Neural progenitor cell (in vitro differentiated cells): ENCODE results near the gene SLC17A7. TPM values are rescaled to one million over a fixed set of nuclear protein-coding genes. Genes with fewer than 3 reads are reported as not detected.
A peak's percentile ranks its signal among the peaks of the same experiment; 100 is the strongest.

Experiments
- DNase-seq: peaks from one replicate; pipeline ENCODE4 v3.0.0-alpha.2; 2016; ENCODE audit warnings: low spot score
- H2AFZ ChIP-seq: fragments of 200-600 bp; sonication (generic); replicated peaks from 2 replicates; pipeline ENCODE4 v1.6.1; 2016; ENCODE audit warnings: antibody characterized with exemption
- H3F3A ChIP-seq: fragments of 200-600 bp; sonication (generic); 2 replicates; pipeline ENCODE4 v1.6.1; 2016; ENCODE audit warnings: antibody characterized with exemption, low read depth
- H3K27ac ChIP-seq: fragments of 200-600 bp; sonication (generic); 2 replicates; pipeline ENCODE4 v1.5.1; 2016; ENCODE audit warnings: mild to moderate bottlenecking
- H3K27me3 ChIP-seq: fragments of 200-600 bp; sonication (generic); 2 replicates; pipeline ENCODE4 v1.6.1; 2016; ENCODE audit warnings: mild to moderate bottlenecking, moderate library complexity
- H3K36me3 ChIP-seq: fragments of 200-600 bp; sonication (generic); 2 replicates; pipeline ENCODE4 v1.5.1; 2016
- H3K4me1 ChIP-seq: fragments of 200-600 bp; sonication (generic); 2 replicates; pipeline ENCODE4 v1.6.1; 2016; ENCODE audit warnings: mixed run types
- H3K4me2 ChIP-seq: fragments of 200-600 bp; sonication (generic); 2 replicates; pipeline ENCODE4 v1.6.1; 2016
- H3K4me3 ChIP-seq: fragments of 200-600 bp; sonication (generic); 2 replicates; pipeline ENCODE4 v1.5.1; 2016
- H3K79me2 ChIP-seq: fragments of 200-600 bp; sonication (generic); 2 replicates; pipeline ENCODE4 v1.6.1; 2016; ENCODE audit warnings: low read depth
- H3K9ac ChIP-seq: fragments of 200-600 bp; sonication (generic); 2 replicates; pipeline ENCODE4 v1.6.1; 2016
- H3K9me3 ChIP-seq: fragments of 200-600 bp; sonication (generic); 2 replicates; pipeline ENCODE4 v1.5.1; 2016; ENCODE audit warnings: low read depth
- H4K20me1 ChIP-seq: fragments of 200-600 bp; sonication (generic); 2 replicates; pipeline ENCODE4 v1.6.1; 2016; ENCODE audit warnings: low read depth
- H3K27ac Mint-ChIP-seq: 3 replicates; pipeline ENCODE4 v1.8.0; 2021; ENCODE audit warnings: mixed read lengths
- H3K27me3 Mint-ChIP-seq: 2 replicates; pipeline ENCODE4 v1.8.0; 2022; ENCODE audit warnings: low read depth, mild to moderate bottlenecking, inconsistent platforms, moderate library complexity, mixed read lengths; ENCODE audit not compliant: insufficient read depth
- H3K36me3 Mint-ChIP-seq: 3 replicates; pipeline ENCODE4 v1.8.0; 2021; ENCODE audit warnings: mixed read lengths
- H3K4me1 Mint-ChIP-seq: 3 replicates; pipeline ENCODE4 v1.8.0; 2021; ENCODE audit warnings: mixed read lengths
- H3K4me3 Mint-ChIP-seq: 3 replicates; pipeline ENCODE4 v1.8.0; 2021; ENCODE audit warnings: mild to moderate bottlenecking, moderate library complexity, mixed read lengths
- H3K9me3 Mint-ChIP-seq: 3 replicates; pipeline ENCODE4 v1.8.0; 2020; ENCODE audit warnings: mixed read lengths
- EZH2 ChIP-seq: fragments of 200-600 bp; sonication (generic); IDR thresholded peaks from 2 replicates; pipeline ENCODE4 v1.6.1; 2017; ENCODE audit warnings: antibody characterized with exemption, mild to moderate bottlenecking, moderate library complexity
- EZH2phosphoT487 ChIP-seq: fragments of 200-600 bp; sonication (generic); IDR thresholded peaks from 2 replicates; pipeline ENCODE4 v1.6.1; 2017; ENCODE audit warnings: antibody characterized with exemption
- total RNA-seq: library from RNA; depleted of rRNA; stranded (reverse); fragments of >200 nt; gene quantifications from 2 replicates; pipeline ENCODE4 v1.2.3, GENCODE V29; 2015; ENCODE audit warnings: low replicate concordance
- TF ChIP-seq, protein P1 (sequence below): fragments of 200-600 bp; sonication (generic); IDR thresholded peaks from 2 replicates; pipeline ENCODE4 v1.5.1; 2017; ENCODE audit warnings: antibody characterized with exemption, mild to moderate bottlenecking

The SLC17A7 gene
- total RNA-seq, 1 donor from 2014 or later, result 1.4 TPM

DNA sequence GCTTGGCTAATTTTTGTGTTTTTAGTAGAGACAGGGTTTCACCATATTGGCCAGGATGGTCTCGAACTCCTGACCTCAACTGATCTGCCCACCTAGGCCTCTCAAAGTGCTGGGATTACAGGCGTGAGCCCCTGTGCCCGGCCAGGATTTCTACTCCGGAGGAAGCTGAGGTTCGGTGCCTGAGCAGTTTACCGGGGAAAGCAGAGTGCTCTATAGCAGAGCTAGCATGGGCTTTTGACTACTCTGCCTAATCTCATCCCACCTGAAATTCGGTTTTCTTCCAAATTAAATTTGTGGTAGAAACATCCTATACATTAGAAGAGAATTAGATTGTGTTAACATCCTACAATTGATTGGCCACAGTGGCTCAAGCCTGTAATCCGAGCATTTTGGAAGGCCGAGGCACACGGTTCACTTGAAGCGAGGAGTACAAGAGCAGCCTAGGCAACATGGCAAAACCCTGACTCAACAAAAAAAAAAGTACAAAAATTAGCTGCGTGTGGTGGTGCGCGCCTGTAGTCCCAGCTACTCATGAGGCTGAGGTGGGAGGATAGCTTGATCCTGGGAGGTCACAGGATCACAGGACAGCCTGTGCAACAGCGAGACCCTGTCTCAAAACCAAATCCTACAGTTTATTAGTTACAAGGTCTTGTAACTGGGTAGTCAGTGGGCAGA is 47.7 kb upstream of the SLC17A7 start:
- TF ChIP-seq, protein P1, sequence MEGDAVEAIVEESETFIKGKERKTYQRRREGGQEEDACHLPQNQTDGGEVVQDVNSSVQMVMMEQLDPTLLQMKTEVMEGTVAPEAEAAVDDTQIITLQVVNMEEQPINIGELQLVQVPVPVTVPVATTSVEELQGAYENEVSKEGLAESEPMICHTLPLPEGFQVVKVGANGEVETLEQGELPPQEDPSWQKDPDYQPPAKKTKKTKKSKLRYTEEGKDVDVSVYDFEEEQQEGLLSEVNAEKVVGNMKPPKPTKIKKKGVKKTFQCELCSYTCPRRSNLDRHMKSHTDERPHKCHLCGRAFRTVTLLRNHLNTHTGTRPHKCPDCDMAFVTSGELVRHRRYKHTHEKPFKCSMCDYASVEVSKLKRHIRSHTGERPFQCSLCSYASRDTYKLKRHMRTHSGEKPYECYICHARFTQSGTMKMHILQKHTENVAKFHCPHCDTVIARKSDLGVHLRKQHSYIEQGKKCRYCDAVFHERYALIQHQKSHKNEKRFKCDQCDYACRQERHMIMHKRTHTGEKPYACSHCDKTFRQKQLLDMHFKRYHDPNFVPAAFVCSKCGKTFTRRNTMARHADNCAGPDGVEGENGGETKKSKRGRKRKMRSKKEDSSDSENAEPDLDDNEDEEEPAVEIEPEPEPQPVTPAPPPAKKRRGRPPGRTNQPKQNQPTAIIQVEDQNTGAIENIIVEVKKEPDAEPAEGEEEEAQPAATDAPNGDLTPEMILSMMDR, result no peak
- peak overlapping the region; percentile 99 for H3K4me2 ChIP-seq
- peaks cover 9% of the 10 kb centered on the region for H3K4me1 ChIP-seq
- H3K27ac ChIP-seq, result peak overlapping the region; percentile 87
- DNase-seq, result peak; percentile 16
- peak overlapping the region; percentile 97 for H3K4me3 ChIP-seq
- Mint-ChIP-seq H3K36me3 (peaks cover 33% of the 10 kb centered on the region), H3K27me3 (peaks cover 9% of the 10 kb centered on the region), H3K27ac (peak overlapping the region; percentile 98), H3K4me1 (peaks cover 26% of the 10 kb centered on the region), H3K9me3 (no peaks in the 10 kb centered on the region), H3K4me3 (peak overlapping the region; percentile 98)
- no peaks in the 10 kb centered on the region for H3K9me3 ChIP-seq
- H4K20me1 ChIP-seq, result peaks cover 42% of the 10 kb centered on the region
- peaks cover 37% of the 10 kb centered on the region for H3K79me2 ChIP-seq
- H3K9ac ChIP-seq, result peak overlapping the region; percentile 99
- H3F3A ChIP-seq, result peaks cover 71% of the 10 kb centered on the region
- no peak overlapping the region for H2AFZ ChIP-seq
- peaks cover 4% of the 10 kb centered on the region for H3K36me3 ChIP-seq
- H3K27me3 ChIP-seq, result no peaks in the 10 kb centered on the region

DNA sequence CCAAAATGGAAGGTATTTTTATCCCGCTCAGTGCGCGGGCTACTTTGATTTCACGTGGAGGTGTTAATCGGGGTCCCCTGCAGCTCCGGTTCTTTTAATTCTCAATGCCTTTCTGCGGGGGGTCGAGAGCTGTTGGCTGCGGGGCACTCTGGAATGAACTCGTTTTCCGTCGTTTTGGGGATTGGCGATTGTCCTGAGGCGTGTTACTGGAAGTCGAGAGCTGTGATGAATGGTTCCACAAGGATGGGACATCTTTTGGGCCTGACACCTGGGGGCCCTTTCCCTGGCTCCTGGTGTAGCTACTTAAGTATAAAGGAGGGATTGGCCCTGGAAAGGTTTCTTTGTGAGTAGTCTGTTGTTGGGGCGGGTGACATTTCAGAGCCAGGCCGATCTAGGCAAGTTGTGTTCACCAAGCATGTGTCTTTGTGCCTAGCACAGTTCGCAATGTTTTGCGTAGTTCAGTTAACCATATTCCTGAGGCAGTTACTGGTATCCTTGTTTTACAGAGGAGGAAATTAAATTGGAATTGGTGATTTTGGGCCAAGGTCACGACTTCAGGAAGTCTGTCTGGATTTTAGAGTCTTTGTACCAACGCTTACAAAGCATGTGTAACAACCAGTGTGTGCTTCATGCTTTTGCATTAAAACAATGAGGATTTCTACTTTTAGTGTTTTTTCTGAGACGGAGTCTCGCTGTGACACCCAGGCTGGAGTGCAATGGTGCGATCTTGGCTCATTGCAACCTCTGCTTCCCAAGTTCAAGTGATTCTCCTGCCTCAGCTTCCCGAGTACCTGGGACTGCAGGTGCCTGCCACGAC is 46.9 kb upstream of the SLC17A7 start:
- peaks cover 42% of the 10 kb centered on the region for H4K20me1 ChIP-seq
- H3K9me3 ChIP-seq, result no peaks in the 10 kb centered on the region
- no peaks in the 10 kb centered on the region for H3K27me3 ChIP-seq
- Mint-ChIP-seq H3K9me3 (no peaks in the 10 kb centered on the region), H3K4me1 (peaks cover 26% of the 10 kb centered on the region), H3K4me3 (peak overlapping the region; percentile 98), H3K27me3 (peaks cover 9% of the 10 kb centered on the region), H3K36me3 (peaks cover 33% of the 10 kb centered on the region), H3K27ac (peak overlapping the region; percentile 98)
- H3K79me2 ChIP-seq, result peaks cover 37% of the 10 kb centered on the region
- peak; percentile 85 for DNase-seq
- H3F3A ChIP-seq, result peaks cover 64% of the 10 kb centered on the region
- H3K27ac ChIP-seq, result peak overlapping the region; percentile 87
- no peak overlapping the region for H2AFZ ChIP-seq
- no peak for TF ChIP-seq EZH2
- TF ChIP-seq, protein P1, result no peak
- H3K4me1 ChIP-seq, result peaks cover 9% of the 10 kb centered on the region
- H3K4me2 ChIP-seq, result peak overlapping the region; percentile 99
- peaks cover 4% of the 10 kb centered on the region for H3K36me3 ChIP-seq
- H3K9ac ChIP-seq, result peak overlapping the region; percentile 99
- H3K4me3 ChIP-seq, result peak overlapping the region; percentile 97

DNA sequence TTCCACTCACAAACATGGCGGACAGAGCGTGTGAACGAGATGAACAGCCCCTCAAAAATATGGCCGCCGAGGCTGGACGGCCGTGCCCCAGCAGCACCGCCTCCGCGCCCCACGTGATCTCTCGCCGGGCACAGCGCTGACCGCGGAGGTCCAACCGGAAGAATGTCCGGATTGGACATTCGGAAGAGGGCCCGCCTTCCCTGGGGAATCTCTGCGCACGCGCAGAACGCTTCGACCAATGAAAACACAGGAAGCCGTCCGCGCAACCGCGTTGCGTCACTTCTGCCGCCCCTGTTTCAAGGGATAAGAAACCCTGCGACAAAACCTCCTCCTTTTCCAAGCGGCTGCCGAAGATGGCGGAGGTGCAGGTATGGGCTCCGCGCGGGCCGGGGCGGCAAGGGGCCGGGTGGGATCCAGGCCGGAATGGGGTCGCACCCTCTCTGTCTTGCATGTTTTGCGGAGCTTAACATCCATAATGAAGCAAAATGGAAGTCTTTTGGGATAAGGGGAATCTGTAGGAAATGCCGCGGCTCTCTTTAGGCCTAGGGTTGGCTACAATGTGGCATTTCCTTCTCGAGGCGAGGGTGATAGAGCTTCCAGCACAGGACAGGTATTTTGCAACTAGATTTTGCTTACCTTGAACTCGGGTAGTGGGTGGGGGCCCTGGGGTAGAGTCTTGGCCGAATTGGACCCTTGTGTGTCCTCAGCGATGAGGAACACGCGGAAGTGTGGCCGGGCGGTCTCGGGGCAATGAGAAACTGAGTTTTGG is 46.1 kb upstream of the SLC17A7 start, which contains the start of gene RPL13A:
Gene RPL13A, plus strand, starts transcription at position 332 of the 769 bp plus-strand sequence. Its CDS starts 22 bp downstream, at position 354.
- no peak for TF ChIP-seq EZH2
- TF ChIP-seq EZH2phosphoT487, result no peak
- TF ChIP-seq, protein P1, result no peak

More for the DNA sequence above, 46.1 kb upstream of the SLC17A7 start, which contains the start of gene RPL13A:
- DNase-seq, result peak; percentile 100
- H3K27ac Mint-ChIP-seq, result peak within 1 kb of the TSS; percentile 98
- Histone ChIP-seq H3K27me3 (no peaks in the 10 kb centered on the region), H2AFZ (no peak within 1 kb of the TSS), H3K9ac (peak within 1 kb of the TSS; percentile 99), H3K36me3 (peaks cover 4% of the 10 kb centered on the region), H4K20me1 (peaks cover 42% of the 10 kb centered on the region), H3K79me2 (peaks cover 37% of the 10 kb centered on the region), H3K4me1 (peaks cover 9% of the 10 kb centered on the region), H3K4me3 (peak within 1 kb of the TSS; percentile 97), H3K4me2 (peak within 1 kb of the TSS; percentile 99), H3F3A (peaks cover 56% of the 10 kb centered on the region), H3K27ac (peak within 1 kb of the TSS; percentile 87), H3K9me3 (no peaks in the 10 kb centered on the region)
- H3K9me3 Mint-ChIP-seq, result no peaks in the 10 kb centered on the region
- peak within 1 kb of the TSS; percentile 98 for H3K4me3 Mint-ChIP-seq
- peaks cover 27% of the 10 kb centered on the region for H3K36me3 Mint-ChIP-seq
- H3K27me3 Mint-ChIP-seq, result peaks cover 4% of the 10 kb centered on the region
- H3K4me1 Mint-ChIP-seq, result peaks cover 26% of the 10 kb centered on the region
